Myocyte (in vitro differentiated cells): ENCODE measurements around the gene KIF26B. TPM values are rescaled to one million over a fixed set of nuclear protein-coding genes. Genes with fewer than 3 reads are reported as not detected.
"Not testable (repeated sequence)": the region's sequence is repeated elsewhere in the genome, so short reads cannot be mapped to it uniquely, and the experiment has no call there.

ENCODE experiments used
- DNase-seq: peaks from one replicate; pipeline ENCODE4 v3.0.0-alpha.2; 2012; ENCODE audit warnings: low read depth
- total RNA-seq: library from RNA; depleted of rRNA; stranded (reverse); fragments of >200 nt; gene quantifications from 2 replicates; pipeline ENCODE4 v1.2.3, GENCODE V29; 2014

Gene KIF26B
- total RNA-seq, 1 donor from 2014 or later = 0.83 TPM

- DNase-seq = no peak
Observed at GRCh38 chr1:245348626-245349025, 193.8 kb downstream of the KIF26B start.

DNA sequence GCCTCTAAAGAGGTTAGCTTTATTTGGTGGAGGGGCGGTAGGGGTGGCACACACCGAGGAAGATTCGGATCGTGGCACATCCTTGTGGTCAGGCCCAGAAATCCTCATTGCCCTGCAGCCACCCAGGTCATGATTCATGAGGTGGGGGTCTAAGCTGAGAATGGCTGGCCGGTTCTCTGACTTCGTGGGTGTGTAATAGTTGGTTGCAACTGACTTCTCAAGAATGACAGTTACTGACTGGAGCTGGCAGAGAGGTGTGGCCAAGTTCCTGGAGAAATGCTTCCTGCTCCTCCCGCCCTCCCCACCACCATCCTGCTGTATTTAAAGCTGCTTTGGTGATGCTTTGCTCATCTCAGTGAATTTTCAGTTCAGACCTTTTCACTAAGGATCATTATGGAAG, 198.6 kb downstream of the KIF26B start:
- DNase-seq = no peak

DNA sequence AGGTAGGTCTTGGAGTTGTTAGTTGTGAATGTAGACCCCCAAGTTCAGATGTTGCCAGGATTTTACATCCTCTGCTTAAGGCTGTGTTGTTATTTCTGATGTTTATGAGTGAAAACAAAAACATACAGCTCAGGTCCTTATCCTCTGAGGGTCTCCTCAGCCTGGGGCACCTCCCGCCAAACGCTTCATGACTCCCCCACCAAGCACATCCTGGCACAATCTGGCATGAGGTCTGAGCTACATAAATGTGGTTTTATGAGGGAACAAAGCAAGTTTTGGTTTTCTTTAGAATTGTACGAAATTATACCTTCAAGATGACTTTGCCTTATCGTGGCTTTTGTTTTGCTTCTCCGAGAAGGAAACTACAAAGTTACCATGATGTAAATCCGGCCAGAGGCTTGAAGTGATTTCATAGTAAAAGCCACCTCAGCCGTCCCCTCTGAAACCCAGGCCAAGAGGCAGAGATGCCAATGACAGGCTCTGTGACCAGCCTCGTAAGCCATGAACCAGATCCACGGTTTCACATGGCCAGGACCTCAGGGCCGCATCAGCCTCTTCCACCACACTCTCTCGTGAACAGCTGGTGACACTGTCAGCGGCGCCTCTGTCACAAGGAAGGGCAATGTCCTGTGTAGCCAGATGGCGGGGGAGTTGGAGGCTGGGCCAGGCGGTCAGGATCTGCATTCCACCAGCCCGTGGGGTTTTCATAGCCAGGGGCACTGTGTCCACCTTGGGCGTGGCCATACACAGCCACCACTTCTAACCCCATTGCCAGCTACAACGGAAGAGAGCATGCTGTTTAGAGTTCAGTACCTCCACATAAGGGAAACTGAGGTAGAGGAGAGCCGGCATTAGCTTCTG, 199.4 kb downstream of the KIF26B start:
- no peak for DNase-seq

DNA sequence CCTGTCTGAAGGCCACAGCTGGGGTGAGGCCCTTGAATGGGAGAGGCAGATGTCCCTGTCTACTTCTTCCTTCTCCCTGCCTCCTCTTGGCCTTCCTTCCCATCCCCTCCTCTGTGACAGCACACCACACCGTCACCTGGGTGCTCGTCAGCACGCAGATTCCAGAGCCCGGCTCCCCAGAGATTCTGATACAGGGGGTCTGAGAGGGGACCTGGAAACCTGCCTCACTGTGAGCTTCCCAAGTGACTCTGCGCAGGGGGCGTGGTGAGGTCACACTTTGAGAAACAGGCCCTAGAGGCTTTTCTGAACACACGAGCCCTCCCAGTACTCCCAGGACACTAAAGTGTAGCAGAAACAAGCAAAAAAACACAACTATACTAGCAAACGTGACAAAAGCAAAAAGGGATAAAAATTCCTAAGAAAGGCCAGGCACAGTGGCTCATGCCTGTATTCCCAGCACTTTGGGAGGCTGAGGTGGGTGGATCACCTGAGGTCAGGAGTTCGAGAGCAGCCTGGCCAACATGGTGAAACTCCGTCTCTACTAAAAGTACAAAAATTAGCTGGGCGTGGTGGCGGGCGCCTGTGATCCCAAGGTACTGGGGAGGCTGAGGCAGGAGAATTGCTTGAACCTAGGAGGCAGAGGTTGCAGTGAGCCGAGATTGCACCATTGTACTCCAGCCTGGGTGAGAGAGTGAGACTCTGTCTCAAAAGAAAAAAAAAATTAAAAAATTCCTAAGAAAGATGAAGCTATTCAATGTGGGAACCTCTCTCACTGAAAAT, 201.3 kb downstream of the KIF26B start:
- not testable (repeated sequence) for DNase-seq

GRCh38 chr1:245356891-245357585, 202.3 kb downstream of the KIF26B start:
- DNase-seq = no peak

DNA sequence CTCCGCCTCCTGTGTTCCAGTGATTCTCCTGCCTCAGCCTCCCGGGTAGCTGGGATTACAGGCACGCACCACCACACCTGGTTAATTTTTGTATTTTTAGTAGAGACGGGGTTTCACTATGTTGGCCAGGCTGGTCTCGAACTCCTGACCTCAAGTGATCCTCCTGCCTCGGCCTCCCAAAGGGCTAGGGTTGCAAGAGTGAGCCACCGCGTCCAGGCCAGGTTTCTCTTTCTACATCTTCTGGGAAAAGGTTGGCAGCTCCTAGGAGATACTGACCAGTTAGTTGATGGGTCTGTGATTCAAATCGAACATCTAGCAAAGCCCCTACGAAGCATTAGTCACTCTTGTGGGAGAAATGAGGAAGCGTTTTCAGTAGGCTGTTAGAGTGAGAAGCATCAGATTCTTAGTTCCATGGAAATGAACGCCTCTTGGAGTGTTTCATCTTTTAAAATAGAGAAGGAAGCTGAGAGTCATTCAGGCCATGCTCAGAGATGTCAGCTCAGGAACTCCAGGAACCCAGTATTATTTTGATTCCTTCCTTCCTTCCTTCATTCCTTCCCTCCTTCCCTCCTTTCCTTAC, 204.4 kb downstream of the KIF26B start:
- not testable (repeated sequence) for DNase-seq

GRCh38 chr1:245361065-245361464, 206.3 kb downstream of the KIF26B start:
- no peak for DNase-seq

- no peak for DNase-seq
Observed at GRCh38 chr1:245361951-245362350, 207.2 kb downstream of the KIF26B start.

DNA sequence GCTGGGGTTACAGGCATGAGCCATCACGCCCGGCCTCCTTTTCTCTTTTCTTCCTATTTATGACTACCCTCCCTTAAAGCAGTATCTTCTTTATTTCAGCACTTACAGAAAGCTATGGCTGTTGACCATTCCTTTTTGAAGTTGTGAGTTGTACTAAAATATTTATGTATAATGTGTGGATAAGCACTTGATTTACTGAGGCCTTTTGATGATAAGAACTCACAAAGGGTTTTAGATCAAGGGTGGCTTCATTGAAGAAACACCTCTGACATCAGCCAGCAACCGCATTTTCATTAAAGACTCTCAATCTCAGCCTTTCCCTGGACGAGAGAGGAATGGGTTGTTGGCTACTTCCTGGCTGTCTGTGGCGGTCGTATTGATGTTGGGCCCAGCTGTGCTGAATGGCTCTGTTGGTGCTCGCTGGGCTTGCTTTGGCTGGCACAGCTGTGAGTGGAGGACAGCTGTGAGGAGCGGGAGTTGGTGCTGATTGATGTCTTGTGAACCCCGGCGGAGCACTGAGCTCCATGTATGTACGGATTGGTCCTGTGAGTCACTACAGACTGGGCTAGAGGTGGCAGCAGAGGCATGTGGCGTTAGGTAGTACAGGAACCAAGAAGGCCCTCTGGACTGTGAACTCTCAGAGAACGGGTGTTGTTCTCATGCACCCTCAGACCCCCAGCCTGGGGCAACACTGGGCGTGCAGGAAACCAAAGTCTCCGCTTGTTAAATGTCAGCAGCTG, 208.8 kb downstream of the KIF26B start:
- DNase-seq = peak; percentile 5

DNA sequence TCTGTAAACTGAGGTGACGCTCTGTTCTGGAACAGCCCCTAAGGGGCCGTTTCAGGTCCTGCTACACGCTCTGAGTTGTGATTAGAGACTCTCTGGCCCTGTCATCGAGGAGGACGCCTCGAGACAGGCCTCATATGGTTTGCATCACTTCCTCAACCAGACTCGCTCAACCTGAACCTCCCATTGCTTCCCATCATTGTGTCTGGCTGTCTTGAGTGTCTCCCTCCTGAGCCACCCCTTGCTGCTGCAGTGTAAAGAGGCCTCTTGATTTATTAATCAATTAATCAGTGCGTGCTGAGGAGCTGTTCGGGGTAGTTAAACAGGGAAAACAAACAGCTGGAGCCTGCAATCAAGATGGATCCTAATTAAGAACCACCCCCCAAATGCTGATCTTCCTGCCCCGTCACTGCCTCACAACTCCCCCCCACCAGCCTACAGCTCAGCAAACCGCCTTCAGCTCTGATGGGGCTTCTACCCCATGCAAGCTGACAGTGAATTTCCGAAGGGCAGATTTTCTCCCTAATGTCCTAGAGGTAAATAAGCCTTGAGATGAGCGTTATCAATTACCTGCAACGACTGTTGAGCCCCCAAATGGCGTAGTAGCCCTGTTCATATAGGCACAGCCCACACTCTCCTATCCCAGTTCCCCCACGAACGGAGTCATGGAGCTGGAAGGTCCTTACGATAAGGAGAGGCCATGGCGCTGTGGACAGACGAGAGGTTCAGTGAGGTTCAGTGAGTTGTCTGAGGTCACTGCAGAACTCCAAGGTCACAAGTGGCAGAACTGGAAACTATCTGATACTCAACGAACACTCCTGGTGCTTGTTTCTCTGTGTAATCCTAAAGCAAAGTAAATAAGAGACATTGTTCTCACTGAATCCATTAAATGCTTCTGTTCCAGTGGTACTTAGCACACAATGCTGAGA, 210.6 kb downstream of the KIF26B start:
- DNase-seq = no peak

DNA sequence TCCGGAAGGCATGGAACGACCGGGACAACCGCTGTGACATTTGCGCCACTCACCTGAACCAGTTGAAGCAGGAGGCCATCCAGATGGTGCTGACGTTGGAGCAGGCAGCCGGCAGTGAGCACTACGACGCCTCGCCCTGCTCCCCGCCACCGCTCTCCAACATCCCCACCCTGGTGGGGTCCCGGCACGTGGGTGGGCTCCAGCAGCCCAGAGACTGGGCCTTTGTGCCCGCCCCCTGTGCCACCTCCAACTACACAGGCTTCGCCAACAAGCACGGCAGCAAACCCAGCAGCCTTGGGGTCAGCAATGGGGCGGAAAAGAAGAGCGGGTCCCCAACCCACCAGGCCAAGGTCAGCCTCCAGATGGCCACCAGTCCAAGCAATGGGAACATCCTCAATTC, 212.1 kb downstream of the KIF26B start:
- no peak for DNase-seq

- no peak for DNase-seq
Observed at GRCh38 chr1:245370175-245370825, 215.5 kb downstream of the KIF26B start.

DNA sequence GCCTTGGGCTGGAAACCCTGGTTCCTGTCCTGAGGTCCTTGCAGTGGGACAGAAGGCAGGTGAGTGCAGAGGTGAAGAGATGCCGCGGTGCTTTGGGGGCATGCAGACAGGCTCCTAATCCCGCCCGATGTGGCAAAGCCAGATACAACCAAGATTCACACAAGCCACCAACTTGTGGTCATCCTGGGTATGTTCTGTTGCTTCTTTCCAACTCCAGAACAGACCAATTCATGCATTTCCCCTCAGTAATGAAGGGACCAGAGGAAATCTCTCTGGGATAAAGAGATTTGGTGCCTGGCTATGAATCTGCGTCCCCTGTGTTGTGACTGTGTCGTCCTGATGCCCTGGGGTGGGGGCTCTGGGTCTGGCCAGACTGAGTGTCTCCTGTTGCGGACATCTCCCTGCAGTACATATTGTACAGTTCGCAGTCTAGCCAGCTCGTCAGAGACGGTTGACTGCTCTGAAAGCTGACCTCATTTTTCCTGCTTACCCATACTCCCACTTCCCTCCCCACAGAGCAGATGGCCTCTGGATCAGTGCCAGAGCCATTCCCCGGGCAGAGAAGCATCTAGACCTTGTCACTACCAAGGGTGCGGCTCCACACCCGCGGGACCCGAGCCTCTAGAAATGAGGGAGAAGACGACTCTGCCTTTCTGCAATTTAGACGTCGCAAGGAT, 216.3 kb downstream of the KIF26B start:
- DNase-seq = no peak

DNA sequence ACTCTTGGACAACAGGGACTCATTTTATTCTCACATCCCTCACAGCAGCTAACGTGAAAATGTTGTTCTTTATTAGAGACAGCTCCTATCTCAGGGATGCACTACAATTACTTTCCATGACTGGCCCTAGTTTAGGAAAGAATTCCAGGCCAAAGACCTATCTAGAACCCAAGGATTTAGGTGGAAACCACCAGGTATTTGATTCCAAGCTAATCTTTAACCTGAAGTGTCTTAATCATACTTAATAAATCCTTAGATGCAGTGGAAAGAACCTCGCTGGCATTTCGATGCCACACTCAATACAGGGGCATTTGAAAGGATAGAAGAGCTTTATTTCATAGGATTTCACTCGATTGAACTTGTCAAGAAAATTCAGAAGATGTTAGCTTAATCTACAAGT, 218.3 kb downstream of the KIF26B start:
- DNase-seq = no peak

DNA sequence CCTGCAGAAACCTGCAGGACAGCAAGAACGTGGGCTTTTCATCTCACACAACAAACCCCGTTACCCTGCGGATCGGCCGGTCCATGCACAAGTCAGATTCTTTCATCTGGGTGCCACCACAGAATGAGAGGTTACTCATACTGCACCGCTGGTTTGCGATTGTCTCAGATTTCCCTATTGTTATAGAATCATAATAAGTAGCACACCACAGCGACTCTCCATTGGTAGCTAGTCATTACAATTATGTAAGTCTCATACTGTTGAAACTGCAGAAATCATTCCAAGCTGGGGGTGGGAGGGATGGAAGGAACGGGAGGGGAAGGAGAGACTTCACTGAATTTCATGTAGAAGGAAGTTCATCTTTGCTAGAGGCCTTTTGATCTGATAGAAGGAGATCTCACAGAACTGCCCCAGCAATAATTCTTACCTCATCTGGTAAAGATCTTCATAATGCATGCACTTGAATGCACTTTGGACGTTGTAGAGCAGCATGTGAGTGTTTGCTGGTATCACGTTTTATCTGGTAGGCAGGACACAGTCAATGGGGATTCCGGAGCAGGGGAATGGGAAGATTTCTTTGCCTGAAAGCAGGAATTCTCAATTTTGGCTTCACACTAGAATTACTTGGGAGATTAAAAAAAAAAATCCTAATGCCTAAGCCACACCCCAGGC, 221.1 kb downstream of the KIF26B start:
- no peak for DNase-seq

GRCh38 chr1:245377854-245378253, 223.1 kb downstream of the KIF26B start:
- DNase-seq = no peak

DNA sequence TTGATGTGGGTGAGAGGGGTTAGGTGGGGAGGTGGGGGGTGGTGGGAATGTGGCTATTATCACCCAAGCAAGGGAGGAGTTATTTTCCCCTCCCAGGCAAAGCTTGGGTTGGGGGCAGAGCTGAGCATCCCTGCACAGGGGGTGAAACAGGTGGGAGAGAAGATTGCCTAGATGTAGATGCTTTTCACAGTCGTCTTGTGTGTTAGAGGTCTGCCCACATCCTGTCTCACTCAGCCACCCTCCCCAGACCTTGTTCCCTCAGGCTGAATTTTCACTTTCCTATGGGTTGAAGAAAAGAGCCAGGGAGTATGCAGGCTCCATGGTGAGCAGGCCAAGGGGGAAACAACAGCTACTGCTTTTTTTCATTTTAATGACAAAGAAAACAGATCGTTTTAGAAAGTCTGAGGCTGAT, 223.5 kb downstream of the KIF26B start:
- no peak for DNase-seq

DNA sequence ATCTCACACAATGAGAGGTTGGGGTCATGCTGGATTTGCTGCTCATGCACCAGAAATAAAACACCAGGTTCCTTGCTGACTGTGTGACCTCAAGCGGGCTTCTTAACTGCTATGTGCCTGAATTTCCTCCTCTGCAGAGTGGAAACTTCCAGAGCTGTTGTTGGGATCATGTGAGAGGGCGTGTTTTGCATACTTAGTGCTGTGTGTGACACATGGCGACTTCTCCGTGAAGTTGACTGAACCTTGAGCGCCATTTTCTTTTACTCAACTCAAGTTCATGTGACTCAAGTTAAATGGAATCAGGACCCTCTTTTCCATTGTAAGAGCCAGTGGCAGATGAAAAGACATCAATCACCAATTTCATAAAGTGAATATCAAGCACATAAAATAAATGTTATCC, 224.0 kb downstream of the KIF26B start:
- DNase-seq = no peak
